Psoas muscle (tissue), 8 donors: ENCODE results near the gene RIMS1. TPM values are rescaled to one million over a fixed set of nuclear protein-coding genes. Genes with fewer than 3 reads are reported as not detected.

ENCODE experiments used
- ATAC-seq, 4 donors: fragments of 200-7000 bp; cut with Tn5 transposase; one replicate each; pipeline ENCODE4 v1.9.1; 2020; ENCODE audit warnings: moderate library complexity in 3 of 4, mild to moderate bottlenecking in 2 of 4
- DNase-seq, 2 donors: peaks; one replicate each; pipeline ENCODE4 v3.0.0-alpha.2; 2020
- H3K27ac ChIP-seq: fragments of 200-600 bp; one replicate; pipeline ENCODE4 v1.8.0; 2022
- H3K27me3 ChIP-seq, 3 donors: fragments of 200-600 bp in 1 of 3; one replicate each; pipeline versions ENCODE4 v1.6.1 to v1.8.0; 2013 to 2022; ENCODE audit warnings: low read length in 2 of 3, mild to moderate bottlenecking in 2 of 3, moderate library complexity in 1 of 3; ENCODE audit not compliant: insufficient read depth in 3 of 3
- H3K36me3 ChIP-seq, 2 donors: fragments of 200-600 bp in 1 of 2; one replicate each; pipeline versions ENCODE4 v1.6.1 to v1.8.0; 2013 to 2022; ENCODE audit warnings: low read depth in 1 of 2, mild to moderate bottlenecking in 1 of 2, moderate library complexity in 1 of 2; ENCODE audit not compliant: insufficient read depth in 1 of 2
- H3K4me1 ChIP-seq: fragments of 200-600 bp; one replicate; pipeline ENCODE4 v1.8.0; 2022
- H3K4me3 ChIP-seq: fragments of 200-600 bp; one replicate; pipeline ENCODE4 v1.8.0; 2022; ENCODE audit warnings: mild to moderate bottlenecking
- H3K9me3 ChIP-seq: fragments of 200-600 bp; one replicate; pipeline ENCODE4 v1.8.0; 2022
- WGBS, 3 donors: extraction: QIAGEN DNeasy Blood & Tissue Kit; methylation state at CpG; one replicate each; pipeline versions ENCODE4 v1.1.6 to v1.1.7; 2013; 5-methylcytosine and 5-hydroxymethylcytosine counted together
- intact Hi-C, 2 donors: fragments of 100-400 bp; cut with DNase I; formaldehyde crosslinking; loops; one replicate each; pipeline versions ENCODE4 v1.11.0 to v1.14.2; 2022
- polyA plus RNA-seq, 3 donors: library from polyadenylated mRNA; stranded (reverse); fragments of 200-250 nt; gene quantifications; one replicate each; pipeline ENCODE4 v1.2.3, GENCODE V29; 2013
- total RNA-seq, 4 donors: library from RNA; stranded (reverse); fragmentation: NEBNext Ultra II Directional in 2 of 4; extraction: Animal tissue kit (Norgen Biotek cat#: 25700) in 2 of 4; gene quantifications; one replicate each; pipeline versions ENCODE4 v1.2.1 to v1.2.4, GENCODE V29; 2021 to 2023
- TF ChIP-seq, protein P1 (sequence below): fragments of 200-600 bp; IDR thresholded peaks from one replicate; pipeline ENCODE4 v1.8.0; 2022; ENCODE audit warnings: antibody characterized with exemption
- donor health status: healthy with polysubstance abuse.
- donor health status: DM: no; HTN: no; CAD: no; lungs with moderate emphysema.
- donor health status: Bipolar disorder and iron deficiency.
- donor health status: healthy.
- donor health status: DM: yes; HTN: yes; CAD: no.
- donor health status: DM: no; HTN: no; CAD: no.
- donor health status: DM: no; HTN: no; CAD: no.
- donor health status: DM: yes; HTN: yes; CAD: no.

The RIMS1 gene
- total and polyA plus RNA-seq, 7 donors = 0.03 to 2.0 (median 0.22) TPM

DNA sequence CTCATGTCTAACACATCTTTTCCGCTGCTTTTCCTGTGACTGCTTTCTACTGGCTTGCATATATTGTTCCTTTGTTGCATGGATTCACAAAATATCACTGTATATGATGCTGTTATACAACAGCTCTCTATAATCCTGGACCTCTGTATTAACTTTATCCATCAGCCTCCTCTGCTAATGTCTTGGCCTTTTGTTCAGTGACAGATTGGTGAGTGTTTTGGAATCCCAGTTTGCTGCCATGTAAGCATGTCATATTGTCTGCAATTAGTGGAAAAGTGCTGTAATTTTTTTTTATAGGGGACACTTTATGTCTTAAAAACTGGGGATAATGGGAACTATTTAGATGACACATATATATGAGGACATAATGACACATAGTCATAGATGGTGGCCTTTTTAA is 3.0 kb downstream of the RIMS1 start:
- H3K4me1 ChIP-seq = no peaks in the 10 kb centered on the region
- H3K27me3 ChIP-seq = peaks cover 0 to 35% (median 11%) of the 10 kb centered on the region in 3 donors
- DNase-seq = no peak
- no peak overlapping the region for H3K27ac ChIP-seq
- no peaks in the 10 kb centered on the region for H3K9me3 ChIP-seq
- no peaks in the 10 kb centered on the region for H3K36me3 ChIP-seq
- no peak for ATAC-seq
- no peak overlapping the region for H3K4me3 ChIP-seq
- WGBS, 3 donors = 82 to 91% (median 90%) methylated on average over 1 of the region's 1 CpG
- intact Hi-C loops = no loop called here
- TF ChIP-seq, protein P1, sequence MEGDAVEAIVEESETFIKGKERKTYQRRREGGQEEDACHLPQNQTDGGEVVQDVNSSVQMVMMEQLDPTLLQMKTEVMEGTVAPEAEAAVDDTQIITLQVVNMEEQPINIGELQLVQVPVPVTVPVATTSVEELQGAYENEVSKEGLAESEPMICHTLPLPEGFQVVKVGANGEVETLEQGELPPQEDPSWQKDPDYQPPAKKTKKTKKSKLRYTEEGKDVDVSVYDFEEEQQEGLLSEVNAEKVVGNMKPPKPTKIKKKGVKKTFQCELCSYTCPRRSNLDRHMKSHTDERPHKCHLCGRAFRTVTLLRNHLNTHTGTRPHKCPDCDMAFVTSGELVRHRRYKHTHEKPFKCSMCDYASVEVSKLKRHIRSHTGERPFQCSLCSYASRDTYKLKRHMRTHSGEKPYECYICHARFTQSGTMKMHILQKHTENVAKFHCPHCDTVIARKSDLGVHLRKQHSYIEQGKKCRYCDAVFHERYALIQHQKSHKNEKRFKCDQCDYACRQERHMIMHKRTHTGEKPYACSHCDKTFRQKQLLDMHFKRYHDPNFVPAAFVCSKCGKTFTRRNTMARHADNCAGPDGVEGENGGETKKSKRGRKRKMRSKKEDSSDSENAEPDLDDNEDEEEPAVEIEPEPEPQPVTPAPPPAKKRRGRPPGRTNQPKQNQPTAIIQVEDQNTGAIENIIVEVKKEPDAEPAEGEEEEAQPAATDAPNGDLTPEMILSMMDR = no peak

DNA sequence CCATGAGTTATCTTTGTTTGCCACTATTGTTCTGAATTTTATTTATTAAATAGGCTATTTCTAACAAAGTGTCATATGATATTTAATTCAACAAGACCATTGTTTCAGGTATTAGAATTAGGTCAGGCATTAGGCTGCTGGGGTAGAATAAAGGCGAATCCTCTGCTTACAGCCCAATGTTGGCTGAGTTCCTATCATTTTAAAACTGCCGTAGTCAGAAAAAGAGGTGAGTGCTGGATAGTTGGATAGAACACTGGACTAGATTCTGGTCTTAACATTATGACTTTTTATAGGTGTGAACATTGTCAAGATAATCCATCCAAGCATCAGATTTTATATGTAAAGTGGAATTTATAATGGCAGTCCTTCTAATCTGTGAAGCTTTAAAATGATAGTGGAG is 6.3 kb downstream of the RIMS1 start:
- DNase-seq (no peak), ATAC-seq (no peak)
- H3K4me1 ChIP-seq = no peaks in the 10 kb centered on the region
- 85 to 92% (median 88%) methylated on average over 2 of the region's 2 CpGs for WGBS, 3 donors
- no peak overlapping the region for H3K27ac ChIP-seq
- peaks cover 0 to 8% (median 0%) of the 10 kb centered on the region in 3 donors for H3K27me3 ChIP-seq
- no peak overlapping the region for H3K4me3 ChIP-seq
- no peaks in the 10 kb centered on the region for H3K36me3 ChIP-seq
- TF ChIP-seq, protein P1 = no peak
- H3K9me3 ChIP-seq = no peaks in the 10 kb centered on the region
- intact Hi-C loops = no loop called here

DNA sequence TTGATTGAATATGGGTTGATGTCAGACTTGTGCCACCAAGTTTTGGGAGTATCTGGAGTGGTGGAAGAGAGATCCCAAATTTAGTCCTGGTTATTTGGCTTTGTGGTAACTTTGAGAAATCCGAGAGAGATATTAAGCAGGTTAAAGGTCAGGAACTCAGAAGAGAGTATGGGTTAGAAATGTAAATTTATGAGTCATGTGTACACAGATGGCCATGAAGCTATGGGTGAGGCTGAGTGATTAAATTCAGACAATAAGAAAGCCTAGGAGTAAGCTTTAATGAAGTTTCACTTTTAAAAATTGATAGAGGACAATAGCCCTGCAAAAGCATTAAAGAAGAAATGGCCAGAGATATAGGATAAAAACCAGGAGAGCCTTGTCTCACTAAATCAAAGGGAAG is 14.3 kb downstream of the RIMS1 start:
- Histone ChIP-seq H3K36me3 (no peaks in the 10 kb centered on the region), H3K9me3 (no peaks in the 10 kb centered on the region), H3K27ac (no peak overlapping the region), H3K4me1 (no peaks in the 10 kb centered on the region), H3K27me3 (no peaks in the 10 kb centered on the region), H3K4me3 (no peak overlapping the region)
- intact Hi-C loops = no loop called here
- WGBS, 3 donors = 38 to 45% (median 41%) methylated on average over 1 of the region's 1 CpG
- TF ChIP-seq, protein P1 = no peak
- DNase-seq = no peak
- ATAC-seq = no peak

DNA sequence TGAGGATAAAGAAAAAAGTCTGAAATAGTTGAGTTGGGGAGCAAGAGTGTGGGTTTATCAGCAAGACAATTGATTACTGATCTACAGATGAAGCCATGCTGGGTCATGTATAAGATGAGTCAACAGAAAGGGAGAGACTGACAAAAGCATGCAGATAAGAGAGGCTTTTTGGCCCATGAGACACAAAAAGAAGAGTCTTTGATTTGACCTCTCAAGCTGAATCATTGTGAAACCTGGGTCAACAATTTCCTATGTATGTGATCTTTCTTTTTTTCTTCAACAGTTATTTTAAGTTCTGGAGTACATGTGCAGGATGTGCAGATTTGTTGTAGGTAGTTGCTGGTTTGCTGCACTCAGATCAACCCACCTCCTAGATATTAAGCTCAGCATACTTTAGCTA is 15.9 kb downstream of the RIMS1 start:
- DNase-seq = no peak
- ATAC-seq = no peak
- H3K27me3 ChIP-seq = no peaks in the 10 kb centered on the region
- no peaks in the 10 kb centered on the region for H3K36me3 ChIP-seq
- intact Hi-C loops = no loop called here
- no peaks in the 10 kb centered on the region for H3K4me1 ChIP-seq
- no peaks in the 10 kb centered on the region for H3K9me3 ChIP-seq
- no peak overlapping the region for H3K4me3 ChIP-seq
- TF ChIP-seq, protein P1 = no peak
- H3K27ac ChIP-seq = no peak overlapping the region

DNA sequence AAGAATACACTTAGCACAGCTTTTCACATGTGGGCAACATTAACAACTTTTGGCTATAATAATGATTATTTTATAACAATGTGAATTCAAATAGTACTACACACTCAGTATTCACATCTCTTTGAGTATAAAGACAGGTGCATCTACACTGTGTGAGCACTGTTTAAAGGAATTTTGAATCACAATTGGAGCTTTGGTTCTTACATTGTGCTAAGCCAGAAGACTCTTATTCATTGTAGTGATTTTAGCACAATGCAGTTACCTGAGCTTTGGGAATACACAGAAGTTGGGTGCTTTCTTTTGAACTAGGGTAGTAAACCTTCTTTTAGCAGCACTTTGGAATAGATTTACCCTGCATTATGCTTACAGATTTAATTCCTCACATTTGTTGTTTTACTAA is 20.5 kb downstream of the RIMS1 start:
- H3K27me3 ChIP-seq = no peaks in the 10 kb centered on the region
- no peak overlapping the region for H3K4me3 ChIP-seq
- ATAC-seq = no peak
- no peaks in the 10 kb centered on the region for H3K4me1 ChIP-seq
- no peaks in the 10 kb centered on the region for H3K36me3 ChIP-seq
- TF ChIP-seq, protein P1 = no peak
- no peak for DNase-seq
- intact Hi-C loops = no loop called here
- no peaks in the 10 kb centered on the region for H3K9me3 ChIP-seq
- H3K27ac ChIP-seq = no peak overlapping the region
